PC-3 (cell line): Measurements from ENCODE around the gene SLC34A3. TPM values are rescaled to one million over a fixed set of nuclear protein-coding genes. Genes with fewer than 3 reads are reported as not detected.

Experiments
- ATAC-seq: fragments of 200-7000 bp; cut with Tn5 transposase; 2 replicates; pipeline ENCODE4 v1.9.1; 2020; ENCODE audit warnings: mild to moderate bottlenecking, moderate library complexity
- BruUV-seq: library from RNA; stranded (reverse); fragments of 400-500 nt; replicated peaks from 2 replicates; lab custom pipeline; 2021; lab: Mats Ljungman, UMichigan
- CTCF ChIA-PET: fragments of 300-600 bp; sonication (Branson Sonifier 250); formaldehyde crosslinking; loops from one replicate; lab custom pipeline; 2022; ENCODE audit warnings: antibody characterized with exemption; lab: Charles Lee
- POLR2A ChIA-PET: fragments of 300-600 bp; sonication (Branson Sonifier 250); formaldehyde crosslinking; loops from one replicate; lab custom pipeline; 2022; ENCODE audit warnings: antibody characterized with exemption; ENCODE audit not compliant: unreplicated experiment; lab: Charles Lee
- DNase-seq: peaks from one replicate; pipeline ENCODE4 v3.0.0-alpha.2; 2015
- H2AFZ ChIP-seq: fragments of 300-600 bp; sonication (generic); 2 replicates; pipeline ENCODE4 v1.6.0; 2016; ENCODE audit warnings: antibody characterized with exemption, low read length
- H3F3A ChIP-seq: fragments of 300-600 bp; sonication (generic); one replicate; pipeline ENCODE4 v1.6.0; 2017; ENCODE audit warnings: antibody characterized with exemption, low read length, control low read depth, mild to moderate bottlenecking; ENCODE audit not compliant: unreplicated experiment
- H3K27ac ChIP-seq: fragments of 300-600 bp; sonication (generic); 2 replicates; pipeline ENCODE4 v1.5.1; 2016; ENCODE audit warnings: mild to moderate bottlenecking, low read length
- H3K27me3 ChIP-seq: fragments of 300-600 bp; sonication (generic); 2 replicates; pipeline ENCODE4 v1.6.1; 2016; ENCODE audit warnings: low read length, mixed read lengths
- H3K36me3 ChIP-seq: fragments of 300-600 bp; sonication (generic); 2 replicates; pipeline ENCODE4 v1.6.1; 2016; ENCODE audit warnings: low read depth, mixed run types, low read length, mixed read lengths
- H3K4me1 ChIP-seq: fragments of 300-600 bp; sonication (generic); 2 replicates; pipeline ENCODE4 v1.5.1; 2016; ENCODE audit warnings: low read length; ENCODE audit not compliant: insufficient read depth
- H3K4me2 ChIP-seq: fragments of 300-600 bp; sonication (generic); 2 replicates; pipeline ENCODE4 v1.6.0; 2016; ENCODE audit warnings: low read length
- H3K4me3 ChIP-seq: fragments of 300-600 bp; sonication (generic); 2 replicates; pipeline ENCODE4 v1.5.1; 2016; ENCODE audit warnings: mild to moderate bottlenecking, low read length, mixed read lengths
- H3K79me2 ChIP-seq: fragments of 300-600 bp; sonication (generic); 2 replicates; pipeline ENCODE4 v1.6.1; 2017; ENCODE audit warnings: low read length, mixed read lengths
- H3K9ac ChIP-seq: fragments of 300-600 bp; sonication (generic); 2 replicates; pipeline ENCODE4 v1.6.0; 2016; ENCODE audit warnings: mild to moderate bottlenecking, low read length
- H3K9me2 ChIP-seq: fragments of 300-600 bp; sonication (generic); replicated peaks from 2 replicates; pipeline ENCODE4 v1.6.1; 2016; ENCODE audit warnings: mixed run types, low read length, mixed read lengths
- H3K9me3 ChIP-seq: fragments of 300-600 bp; sonication (generic); 2 replicates; pipeline ENCODE4 v1.6.1; 2016; ENCODE audit warnings: low read length, mixed read lengths
- H4K20me1 ChIP-seq: fragments of 300-600 bp; sonication (generic); 2 replicates; pipeline ENCODE4 v1.6.1; 2016; ENCODE audit warnings: low read length, mixed read lengths
- EZH2 ChIP-seq: fragments of 300-600 bp; sonication (generic); IDR thresholded peaks from one replicate; pipeline ENCODE4 v1.6.1; 2017; ENCODE audit warnings: antibody characterized with exemption, mild to moderate bottlenecking, low read length; ENCODE audit not compliant: unreplicated experiment
- EZH2phosphoT487 ChIP-seq: fragments of 300-600 bp; sonication (generic); IDR thresholded peaks from 2 replicates; pipeline ENCODE4 v1.6.1; 2018; ENCODE audit warnings: mild to moderate bottlenecking, antibody characterized with exemption, low read length, borderline replicate concordance
- intact Hi-C: fragments of 100-400 bp; cut with micrococcal nuclease; formaldehyde crosslinking; loops from 2 replicates; pipeline ENCODE4 v1.9.0; 2023
- total RNA-seq: library from RNA; depleted of rRNA; stranded (reverse); fragments of >200 nt; gene quantifications from 2 replicates; pipeline ENCODE4 v1.2.3, GENCODE V29; 2014
- TF ChIP-seq, protein P1 (sequence below): fragments of 300-600 bp; sonication (generic); conservative IDR thresholded peaks from 2 replicates; pipeline ENCODE4 v1.5.1; 2017; ENCODE audit warnings: antibody characterized with exemption, low read depth, mild to moderate bottlenecking, low read length

SLC34A3 gene
- total RNA-seq, 1 experiment from 2014 or later = 1.5 TPM

DNA sequence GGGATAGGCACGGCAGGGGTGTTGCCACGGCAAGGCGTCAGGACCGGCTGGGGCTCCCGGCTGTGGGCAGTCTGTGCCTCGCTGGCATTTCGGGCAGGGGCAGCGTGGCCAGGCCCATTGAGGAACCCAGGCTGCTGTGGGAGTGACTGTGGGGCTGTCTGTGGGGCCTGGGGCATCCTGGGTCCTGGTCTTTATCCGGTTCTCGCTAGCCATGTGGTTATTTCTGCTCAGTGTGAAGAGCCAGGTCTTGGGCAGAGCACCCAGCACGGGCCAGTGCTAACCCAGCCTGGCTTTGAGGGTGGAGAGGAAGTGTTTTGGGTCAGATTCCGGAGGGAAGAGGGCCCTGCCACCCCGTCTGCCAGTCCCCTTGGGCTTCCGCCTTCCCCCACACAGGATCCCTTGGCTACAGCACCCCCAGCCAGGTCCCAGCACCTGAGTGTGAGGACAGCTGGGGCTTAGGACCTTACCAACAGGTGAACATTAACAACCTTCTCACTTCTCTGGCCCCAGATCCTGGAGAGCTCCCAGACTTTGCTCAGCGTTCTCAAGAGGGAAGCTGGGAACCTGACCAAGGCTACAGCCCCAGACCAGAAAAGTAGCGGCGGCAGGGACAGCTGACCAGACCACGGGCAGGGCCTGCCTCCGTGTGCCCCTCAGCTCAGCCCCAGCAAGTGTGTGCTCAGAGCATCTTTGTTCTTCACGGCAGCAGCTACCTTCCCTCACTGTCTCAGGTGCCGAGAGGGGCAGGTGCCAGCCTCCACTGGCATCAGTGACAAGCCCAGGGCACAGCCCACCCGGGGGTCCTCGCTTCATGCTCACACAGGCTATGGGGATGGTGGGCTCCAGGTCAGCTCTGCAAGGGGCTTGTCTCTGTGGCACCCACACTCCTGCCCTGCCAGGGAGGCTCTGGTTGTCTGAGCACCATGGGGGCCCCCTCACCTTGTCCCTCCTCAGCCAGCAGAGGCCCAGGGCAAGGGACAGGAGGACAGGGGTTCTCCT lies 41.1 kb upstream of the SLC34A3 start:
- peak overlapping the region; percentile 96 for H3K4me2 ChIP-seq
- H3K4me1 ChIP-seq = peaks cover 27% of the 10 kb centered on the region
- peak overlapping the region; percentile 99 for H3K4me3 ChIP-seq
- peak overlapping the region; percentile 92 for H3K27ac ChIP-seq
- no peaks in the 10 kb centered on the region for H3F3A ChIP-seq
- no peak for DNase-seq
- no peaks in the 10 kb centered on the region for H3K9me2 ChIP-seq
- no peak overlapping the region for H2AFZ ChIP-seq
- peaks cover 40% of the 10 kb centered on the region for H3K79me2 ChIP-seq
- H3K27me3 ChIP-seq = no peaks in the 10 kb centered on the region
- TSS peak; percentile 78 for BruUV-seq
- intact Hi-C loops = loop anchor here (2.0 to 5.0 kb wide), 2 partner anchors 38 to 39 kb away; partner anchors contain the start of genes CYSRT1 and RNF224
- no peaks in the 10 kb centered on the region for H3K9me3 ChIP-seq
- TF ChIP-seq EZH2phosphoT487 (no peak), EZH2 (no peak)
- TF ChIP-seq, protein P1, sequence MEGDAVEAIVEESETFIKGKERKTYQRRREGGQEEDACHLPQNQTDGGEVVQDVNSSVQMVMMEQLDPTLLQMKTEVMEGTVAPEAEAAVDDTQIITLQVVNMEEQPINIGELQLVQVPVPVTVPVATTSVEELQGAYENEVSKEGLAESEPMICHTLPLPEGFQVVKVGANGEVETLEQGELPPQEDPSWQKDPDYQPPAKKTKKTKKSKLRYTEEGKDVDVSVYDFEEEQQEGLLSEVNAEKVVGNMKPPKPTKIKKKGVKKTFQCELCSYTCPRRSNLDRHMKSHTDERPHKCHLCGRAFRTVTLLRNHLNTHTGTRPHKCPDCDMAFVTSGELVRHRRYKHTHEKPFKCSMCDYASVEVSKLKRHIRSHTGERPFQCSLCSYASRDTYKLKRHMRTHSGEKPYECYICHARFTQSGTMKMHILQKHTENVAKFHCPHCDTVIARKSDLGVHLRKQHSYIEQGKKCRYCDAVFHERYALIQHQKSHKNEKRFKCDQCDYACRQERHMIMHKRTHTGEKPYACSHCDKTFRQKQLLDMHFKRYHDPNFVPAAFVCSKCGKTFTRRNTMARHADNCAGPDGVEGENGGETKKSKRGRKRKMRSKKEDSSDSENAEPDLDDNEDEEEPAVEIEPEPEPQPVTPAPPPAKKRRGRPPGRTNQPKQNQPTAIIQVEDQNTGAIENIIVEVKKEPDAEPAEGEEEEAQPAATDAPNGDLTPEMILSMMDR = no peak
- H4K20me1 ChIP-seq = peaks cover 11% of the 10 kb centered on the region
- peak; percentile 4; the same call in 1 of the 2 replicates for ATAC-seq
- peak overlapping the region; percentile 93 for H3K9ac ChIP-seq
- no peaks in the 10 kb centered on the region for H3K36me3 ChIP-seq
- ChIA-PET CTCF (interaction anchor here (1.0 kb wide), 2 partner anchors 9 to 38 kb away, joined by 3 to 4 read pairs; partner anchors contain the start of gene RNF224), POLR2A (interaction anchor here (0.6 to 0.8 kb wide), 3 partner anchors 9 to 51 kb away, joined by 3 to 19 read pairs (median 4); partner anchors contain the start of gene TUBB4B)

DNA sequence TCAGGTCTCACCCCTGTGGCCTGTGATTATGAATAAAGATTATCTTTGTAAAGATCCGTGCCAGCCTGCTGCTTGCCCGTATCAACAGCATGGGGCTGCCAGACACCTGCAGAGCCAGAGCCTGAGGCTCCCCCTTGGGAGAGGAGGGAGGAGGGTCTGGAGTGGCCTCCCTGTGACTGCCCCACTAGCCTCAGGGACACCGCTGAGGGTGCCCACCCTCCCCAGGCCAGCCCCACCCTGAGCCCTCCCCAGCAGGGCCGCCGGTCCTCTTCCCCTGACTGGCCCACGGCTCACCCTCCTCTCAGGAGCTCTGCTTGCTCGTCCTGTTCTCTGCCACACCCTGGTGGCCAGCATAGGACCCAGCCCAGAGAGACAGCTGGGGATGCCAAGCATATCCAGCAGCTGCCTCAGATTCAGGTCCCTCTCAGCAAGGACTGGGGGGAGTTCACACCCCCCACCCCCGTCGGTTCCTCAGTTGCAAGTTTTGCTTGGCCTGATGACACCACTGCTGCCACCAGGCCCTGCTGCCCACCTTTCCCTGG lies 40.3 kb upstream of the SLC34A3 start:
- Histone ChIP-seq H3K27ac (no peak overlapping the region), H3K4me2 (peak overlapping the region; percentile 96), H3K9me2 (no peaks in the 10 kb centered on the region), H2AFZ (no peak overlapping the region), H3K4me1 (peaks cover 35% of the 10 kb centered on the region), H3K36me3 (no peaks in the 10 kb centered on the region), H3K4me3 (peak overlapping the region; percentile 99), H3K79me2 (peaks cover 45% of the 10 kb centered on the region), H3K9me3 (no peaks in the 10 kb centered on the region), H4K20me1 (peaks cover 11% of the 10 kb centered on the region), H3K27me3 (no peaks in the 10 kb centered on the region), H3F3A (no peaks in the 10 kb centered on the region), H3K9ac (no peak overlapping the region)
- ATAC-seq (peak; percentile 18; the same call in 1 of the 2 replicates), DNase-seq (peak; percentile 32)
- intact Hi-C loops = no loop called here
- TF ChIP-seq EZH2phosphoT487 (no peak), EZH2 (no peak)
- TF ChIP-seq, protein P1 = 0 out of 2 replicates have a peak, but pooled peaks have one; percentile 20
- CTCF ChIA-PET = interaction anchor here (0.6 to 1.0 kb wide), 3 partner anchors 33 to 242 kb away, joined by 4 read pairs; partner anchors contain the start of gene RNF224
- POLR2A ChIA-PET = interaction anchor here (0.7 kb wide), 1 partner anchor 35 kb away, joined by 8 read pairs; no protein-coding TSS in a partner anchor
- no TSS peak for BruUV-seq
